Sigmoid colon (tissue), 4 donors: Measurements from ENCODE around the gene KAZN.

Source experiments
- POLR2A ChIP-seq, 2 donors: fragments of 450-650 bp; IDR thresholded peaks; one replicate each; pipeline ENCODE4 v1.6.1; 2016; ENCODE audit warnings: antibody characterized with exemption in 2 of 2, mild to moderate bottlenecking in 2 of 2, moderate library complexity in 2 of 2
- POLR2AphosphoS5 ChIP-seq, 4 donors: sonication (generic); formaldehyde crosslinking; IDR thresholded peaks; one replicate each; pipeline ENCODE4 v1.6.1; 2017; ENCODE audit warnings: antibody characterized with exemption in 4 of 4
- TF ChIP-seq, protein P1 (sequence below), 4 experiments: fragments of 450-650 bp in 3 of 4; fragments of 200-600 bp in 1 of 4; IDR thresholded peaks; one replicate each; pipeline ENCODE4 v1.5.1; 2016 to 2019; ENCODE audit warnings: antibody characterized with exemption in 4 of 4, mild to moderate bottlenecking in 3 of 4, moderate library complexity in 2 of 4

- no peak for TF ChIP-seq POLR2A (IDR thresholded peaks at IDR 0.05)
- TF ChIP-seq, protein P1, sequence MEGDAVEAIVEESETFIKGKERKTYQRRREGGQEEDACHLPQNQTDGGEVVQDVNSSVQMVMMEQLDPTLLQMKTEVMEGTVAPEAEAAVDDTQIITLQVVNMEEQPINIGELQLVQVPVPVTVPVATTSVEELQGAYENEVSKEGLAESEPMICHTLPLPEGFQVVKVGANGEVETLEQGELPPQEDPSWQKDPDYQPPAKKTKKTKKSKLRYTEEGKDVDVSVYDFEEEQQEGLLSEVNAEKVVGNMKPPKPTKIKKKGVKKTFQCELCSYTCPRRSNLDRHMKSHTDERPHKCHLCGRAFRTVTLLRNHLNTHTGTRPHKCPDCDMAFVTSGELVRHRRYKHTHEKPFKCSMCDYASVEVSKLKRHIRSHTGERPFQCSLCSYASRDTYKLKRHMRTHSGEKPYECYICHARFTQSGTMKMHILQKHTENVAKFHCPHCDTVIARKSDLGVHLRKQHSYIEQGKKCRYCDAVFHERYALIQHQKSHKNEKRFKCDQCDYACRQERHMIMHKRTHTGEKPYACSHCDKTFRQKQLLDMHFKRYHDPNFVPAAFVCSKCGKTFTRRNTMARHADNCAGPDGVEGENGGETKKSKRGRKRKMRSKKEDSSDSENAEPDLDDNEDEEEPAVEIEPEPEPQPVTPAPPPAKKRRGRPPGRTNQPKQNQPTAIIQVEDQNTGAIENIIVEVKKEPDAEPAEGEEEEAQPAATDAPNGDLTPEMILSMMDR (IDR thresholded peaks at IDR 0.05) = no peak
- no peak for TF ChIP-seq POLR2AphosphoS5 (IDR thresholded peaks at IDR 0.05)
Observed at GRCh38 chr1:15132965-15133364, 534.5 kb downstream of the KAZN start.
